Activated CD4-positive, alpha-beta T cell treated with anti-CD3 and anti-CD28 coated beads, Interleukin-10, Interleukin-2, amounts not matched to agents 100 ng/mL and 50 ng/mL, durations not matched to agents 16 hours and 8 hours (primary cell): ENCODE measurements around the gene TBC1D2.

ENCODE experiments used
- DNase-seq: peaks from one replicate; pipeline ENCODE4 v3.0.0-alpha.2; 2020

TBC1D2 gene

DNA sequence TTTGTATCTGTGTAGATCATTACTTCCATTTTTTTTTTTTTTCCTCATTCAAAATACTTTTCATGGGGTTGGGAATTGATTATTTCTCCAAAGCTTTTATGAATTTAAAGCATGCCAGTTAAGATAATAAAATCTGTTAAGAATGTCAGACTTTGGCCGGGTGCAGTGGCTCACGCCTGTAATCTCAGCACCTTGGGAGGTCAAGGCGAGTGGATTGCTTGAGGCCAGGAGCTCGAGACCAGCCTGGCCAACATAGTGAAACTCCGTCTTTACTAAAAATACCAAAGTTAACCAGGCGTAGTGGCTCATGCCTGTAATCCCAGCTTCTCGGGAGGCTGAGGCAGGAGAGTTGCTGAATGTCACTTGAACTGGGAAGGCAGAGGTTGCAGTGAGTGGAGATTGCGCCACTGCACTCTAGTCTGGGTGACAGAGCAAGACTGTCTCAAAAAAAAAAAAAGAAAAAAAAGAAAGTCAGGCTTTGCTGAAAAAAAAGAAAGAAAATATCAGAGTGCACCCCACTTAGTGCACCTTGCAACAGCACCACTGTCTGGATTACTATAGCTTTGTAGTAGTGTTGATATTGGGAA, 18.5 kb downstream of the TBC1D2 start:
- DNase-seq: no peak

DNA sequence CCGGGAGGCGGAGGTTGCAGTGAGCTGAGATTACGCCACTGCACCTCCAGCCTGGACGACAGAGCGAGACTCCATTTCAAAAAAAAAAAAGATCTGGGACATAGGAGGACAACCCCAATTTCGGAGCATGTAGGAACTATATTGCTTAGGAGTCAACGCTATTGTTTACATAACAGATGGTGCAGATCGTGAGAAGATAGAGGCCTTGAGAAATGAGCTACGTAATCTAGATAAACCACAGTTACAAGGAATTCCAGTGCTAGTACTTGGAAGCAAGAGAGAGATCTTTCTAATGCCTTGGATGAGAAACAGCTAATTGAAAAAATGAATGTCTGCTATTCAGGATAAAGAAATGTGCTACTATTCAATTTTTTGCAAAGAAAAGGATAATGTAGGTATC, 20.3 kb downstream of the TBC1D2 start:
- DNase-seq: no peak

DNA sequence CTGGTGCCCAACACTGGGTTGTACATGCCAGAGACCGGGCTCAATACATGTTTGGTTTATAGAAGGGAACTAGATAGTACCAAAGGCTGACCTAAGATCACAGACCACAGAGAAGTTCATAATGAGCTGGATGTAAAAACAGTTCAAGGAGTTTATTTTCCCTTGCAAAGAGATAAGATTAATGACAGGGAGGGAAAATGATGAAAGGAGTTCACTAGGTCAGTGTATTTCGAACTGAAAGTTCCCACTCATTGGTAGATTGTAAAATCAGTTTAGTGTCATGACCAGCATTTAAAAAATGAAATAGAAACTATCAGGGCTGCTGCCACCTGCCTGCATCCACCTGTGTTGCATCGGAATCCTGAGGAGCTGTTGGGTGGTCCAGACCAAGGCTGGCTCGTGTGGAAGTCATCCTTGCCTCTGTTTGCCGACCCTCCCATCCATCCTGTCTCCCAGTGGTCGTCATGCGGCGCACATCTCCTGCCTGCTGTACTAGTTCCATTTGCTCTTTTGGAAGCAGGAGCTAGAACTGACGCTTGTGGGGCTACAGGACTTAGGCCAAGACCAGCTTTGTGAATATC, 21.1 kb downstream of the TBC1D2 start:
- no peak for DNase-seq

DNA sequence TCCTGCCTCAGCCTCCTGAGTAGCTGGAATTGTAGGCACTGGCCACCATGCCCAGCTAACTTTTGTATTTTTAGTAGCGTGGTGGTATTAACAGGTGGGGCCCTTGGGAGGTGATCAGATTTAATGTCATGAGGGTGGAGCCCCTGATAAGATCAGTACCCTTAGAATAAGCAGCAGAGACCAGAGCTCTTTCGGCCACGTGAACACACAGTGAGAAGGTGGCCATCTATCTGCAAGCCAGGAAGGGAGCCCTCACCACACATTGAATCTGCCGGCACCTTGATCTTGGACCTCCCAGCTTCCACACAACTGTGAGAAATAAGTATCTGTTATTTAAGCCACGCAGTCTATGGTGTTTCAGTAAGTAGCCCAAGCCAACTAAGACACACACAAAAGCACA, 22.5 kb downstream of the TBC1D2 start:
- DNase-seq: no peak

DNA sequence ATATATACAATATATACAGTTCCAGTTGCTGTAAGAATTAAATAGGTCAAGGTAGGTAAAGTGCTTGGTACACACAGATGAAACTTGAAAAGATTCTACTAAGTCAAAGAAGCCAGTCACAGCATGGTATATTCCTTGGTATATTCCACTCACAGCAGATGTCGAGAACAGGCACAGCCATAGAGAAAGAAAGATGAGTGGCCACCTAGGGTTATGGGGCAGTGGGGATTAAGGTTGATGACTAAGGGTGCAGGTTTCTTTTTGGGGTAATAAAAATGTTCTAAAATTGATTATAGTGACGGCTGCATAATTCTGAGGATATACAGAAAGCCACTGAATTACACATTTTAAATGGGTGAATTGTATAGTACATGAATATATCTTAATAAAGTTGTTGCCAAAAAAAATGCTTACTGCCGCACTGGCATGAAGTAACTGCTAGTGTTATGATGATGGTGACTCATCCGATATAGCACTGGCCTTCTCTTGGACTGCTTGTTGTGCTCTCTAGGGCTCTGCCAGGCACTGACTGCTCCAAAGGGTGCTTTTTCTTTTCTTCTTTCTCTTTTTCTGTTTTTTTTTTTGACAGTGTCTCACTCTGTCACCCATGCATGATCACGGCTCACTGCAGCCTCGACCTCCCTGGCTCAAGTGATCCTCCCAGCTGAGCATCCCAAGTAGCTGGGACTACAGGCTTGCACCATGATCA, 23.5 kb downstream of the TBC1D2 start:
- no peak for DNase-seq

DNA sequence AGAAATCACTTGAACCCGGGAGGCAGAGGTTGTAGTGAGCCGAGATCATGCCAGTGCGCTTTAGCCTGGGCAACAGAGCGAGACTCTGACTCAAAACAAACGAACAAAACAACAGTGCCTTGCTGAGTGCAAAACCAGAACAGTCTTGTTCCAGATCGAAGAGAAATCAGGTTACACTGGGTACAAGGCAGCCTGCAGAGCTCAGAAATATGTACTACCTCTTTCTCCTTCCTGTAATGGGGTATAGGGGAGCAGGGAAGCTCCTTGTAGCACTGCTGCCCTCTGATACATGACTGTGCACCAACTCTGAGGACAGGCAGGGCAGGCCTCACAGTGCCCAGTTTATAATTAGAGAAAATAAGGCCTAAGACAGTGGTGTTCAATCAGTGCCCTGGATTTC, 24.7 kb downstream of the TBC1D2 start:
- DNase-seq: no peak

DNA sequence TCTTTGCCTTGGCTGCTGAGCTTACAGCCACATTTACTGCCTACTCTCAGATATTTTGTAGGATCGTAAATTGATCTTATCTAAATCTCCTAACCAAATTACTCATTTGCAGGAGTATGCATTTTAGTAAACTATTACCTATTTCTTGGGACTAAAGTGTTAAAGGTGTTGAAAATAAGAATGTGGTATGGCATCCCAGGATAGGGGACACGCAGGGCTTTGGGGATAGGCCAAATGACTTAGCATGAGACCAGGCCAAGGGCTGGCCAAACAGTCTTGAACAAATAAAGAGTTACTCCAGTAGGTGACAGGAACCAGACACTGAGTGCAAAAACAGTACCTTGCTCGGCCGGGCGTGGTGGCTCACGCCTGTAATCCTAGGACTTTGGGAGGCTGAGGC, 25.1 kb downstream of the TBC1D2 start:
- no peak for DNase-seq

DNA sequence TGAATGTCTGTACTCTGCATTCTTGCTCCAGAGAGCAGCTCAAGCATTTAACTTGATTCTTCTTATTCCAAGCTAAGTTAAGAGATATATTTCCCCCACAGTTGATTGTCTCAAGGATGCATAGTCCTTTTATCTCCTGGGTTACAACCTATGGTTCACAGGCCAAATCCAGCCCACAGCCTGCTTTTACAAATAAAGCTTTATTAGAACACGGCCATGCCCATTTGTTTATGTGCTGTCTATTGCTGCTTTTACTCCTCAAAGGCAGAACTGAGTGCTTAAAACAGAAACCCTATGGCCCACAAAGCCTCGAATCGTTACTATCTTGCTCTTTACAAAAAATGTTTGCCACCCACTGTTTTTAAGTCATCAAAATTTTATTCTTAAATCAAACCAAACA, 25.8 kb downstream of the TBC1D2 start:
- no peak for DNase-seq

DNA sequence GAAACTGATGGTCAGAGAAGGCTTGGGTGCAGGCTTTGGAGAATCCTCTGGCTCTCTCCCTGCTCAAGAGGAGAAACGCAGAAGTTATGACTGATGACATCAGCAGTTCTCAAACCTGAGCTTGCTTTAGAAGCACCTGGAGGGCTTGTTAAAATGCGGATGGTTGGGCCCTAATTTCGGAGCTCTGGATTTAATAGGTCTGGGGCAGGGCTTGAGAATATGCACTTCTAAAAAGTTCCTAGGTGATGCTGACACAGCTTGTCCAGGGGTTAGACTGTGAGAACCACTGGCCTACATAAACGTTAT, 26.4 kb downstream of the TBC1D2 start:
- DNase-seq: no peak

DNA sequence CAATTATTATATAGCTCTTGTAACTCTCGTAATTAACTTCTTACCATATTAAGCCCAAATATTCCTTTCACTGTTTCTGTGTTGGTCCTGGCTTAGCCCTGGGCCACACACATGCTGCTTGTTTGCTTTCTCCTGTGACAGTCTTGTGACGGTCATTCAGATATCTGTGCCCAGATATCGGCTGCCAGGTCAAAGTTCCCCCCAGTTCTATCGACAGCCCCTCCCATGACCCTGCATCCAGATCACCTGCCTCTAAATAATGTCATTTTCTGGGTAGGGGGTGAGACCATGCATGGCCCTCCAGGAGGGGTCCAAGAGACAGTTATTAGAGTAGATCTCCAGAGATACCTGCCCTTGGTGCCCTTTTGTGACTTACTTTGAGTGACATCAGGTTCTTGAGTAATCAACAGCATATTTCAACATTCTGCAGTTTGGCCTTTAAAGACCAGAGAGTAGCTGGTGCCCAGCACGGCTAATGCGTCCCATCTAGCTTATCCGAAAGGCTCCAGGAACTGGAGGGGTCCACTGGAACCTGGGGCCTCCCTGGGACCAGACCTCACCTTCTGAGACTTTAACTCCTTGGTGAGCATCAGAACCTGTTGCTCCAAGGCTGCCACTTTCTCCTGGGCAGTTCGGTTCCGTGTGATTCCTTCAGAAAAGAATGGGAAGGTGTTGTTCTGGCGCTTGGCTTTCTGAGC, 26.9 kb downstream of the TBC1D2 start:
- DNase-seq: no peak

DNA sequence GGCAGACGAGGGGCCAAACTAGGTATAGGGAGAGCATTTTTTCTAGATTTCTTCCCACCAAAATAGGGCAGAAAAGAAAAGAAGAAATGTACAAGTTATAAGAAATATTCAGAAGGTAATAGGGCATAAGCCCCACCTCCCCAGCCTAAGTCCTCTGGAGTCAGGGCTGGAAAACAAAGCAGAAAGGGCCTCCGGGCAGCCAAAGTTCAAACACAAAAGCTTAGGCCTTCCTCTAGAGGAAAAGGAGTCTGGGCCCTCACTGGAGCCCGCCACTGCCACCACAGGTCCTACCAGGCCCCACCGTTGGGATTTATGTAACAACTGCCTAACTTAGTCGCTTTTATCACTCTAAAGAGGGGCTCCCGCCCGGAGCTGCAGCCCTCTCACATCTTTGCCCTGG, 27.6 kb downstream of the TBC1D2 start:
- DNase-seq: no peak

DNA sequence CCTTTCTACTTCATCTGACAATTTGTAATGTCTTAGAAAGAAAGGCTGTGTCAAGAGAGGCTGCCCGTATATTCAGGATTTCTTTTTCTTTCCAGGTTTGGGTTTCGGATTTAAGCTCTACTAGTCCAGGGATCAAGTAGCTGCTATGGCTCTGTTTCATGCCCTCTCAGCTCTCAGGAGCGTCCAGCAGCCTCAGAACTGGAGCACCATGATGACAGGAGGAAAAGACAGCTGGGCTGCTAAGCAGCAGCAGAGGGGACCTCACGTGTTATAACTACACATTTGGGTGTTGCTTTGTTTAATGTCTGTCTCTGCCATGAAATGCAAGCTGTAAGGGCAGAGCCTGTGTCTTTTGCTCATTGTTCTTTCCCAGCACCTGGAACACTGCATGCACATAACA, 28.5 kb downstream of the TBC1D2 start:
- no peak for DNase-seq

DNA sequence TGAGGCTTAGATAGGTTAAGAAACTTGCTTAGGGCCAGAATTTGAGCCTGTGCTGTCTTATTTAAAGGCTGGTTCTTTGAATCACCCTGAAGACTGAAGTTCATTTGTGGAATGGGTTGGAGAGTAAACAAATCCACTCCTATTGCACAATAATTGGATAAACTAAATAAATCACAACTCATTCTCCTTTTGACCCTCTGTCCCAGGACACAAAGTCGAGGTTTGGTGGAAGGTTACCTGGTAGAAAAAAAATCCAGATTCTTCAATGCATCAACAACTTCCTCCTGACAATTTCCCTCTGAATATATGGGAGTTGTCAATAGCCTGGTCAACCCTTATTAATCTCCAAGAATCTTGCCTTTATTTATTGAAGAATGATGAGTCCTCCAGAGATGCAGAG, 28.9 kb downstream of the TBC1D2 start:
- no peak for DNase-seq

DNA sequence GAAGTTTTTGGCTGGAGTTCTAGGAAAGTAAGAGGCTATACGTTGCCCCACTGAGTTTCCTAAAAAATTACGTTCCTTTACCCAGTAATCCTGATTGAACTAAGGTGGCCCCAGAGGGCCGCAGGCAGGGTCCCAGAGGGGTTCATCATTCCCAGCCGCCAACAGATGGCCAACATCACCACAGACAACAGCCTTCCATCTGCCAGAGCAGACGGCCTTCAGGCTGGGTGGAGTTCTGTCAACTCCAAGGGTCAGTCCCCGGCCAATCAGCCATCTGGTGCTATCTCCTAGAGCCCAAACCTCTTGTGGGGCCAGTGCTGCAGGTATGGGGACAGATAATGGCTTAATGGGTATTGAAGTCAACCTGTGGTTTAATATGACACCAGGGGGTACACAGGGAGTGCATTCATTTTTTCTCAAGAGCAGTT, 30.4 kb downstream of the TBC1D2 start:
- no peak for DNase-seq

DNA sequence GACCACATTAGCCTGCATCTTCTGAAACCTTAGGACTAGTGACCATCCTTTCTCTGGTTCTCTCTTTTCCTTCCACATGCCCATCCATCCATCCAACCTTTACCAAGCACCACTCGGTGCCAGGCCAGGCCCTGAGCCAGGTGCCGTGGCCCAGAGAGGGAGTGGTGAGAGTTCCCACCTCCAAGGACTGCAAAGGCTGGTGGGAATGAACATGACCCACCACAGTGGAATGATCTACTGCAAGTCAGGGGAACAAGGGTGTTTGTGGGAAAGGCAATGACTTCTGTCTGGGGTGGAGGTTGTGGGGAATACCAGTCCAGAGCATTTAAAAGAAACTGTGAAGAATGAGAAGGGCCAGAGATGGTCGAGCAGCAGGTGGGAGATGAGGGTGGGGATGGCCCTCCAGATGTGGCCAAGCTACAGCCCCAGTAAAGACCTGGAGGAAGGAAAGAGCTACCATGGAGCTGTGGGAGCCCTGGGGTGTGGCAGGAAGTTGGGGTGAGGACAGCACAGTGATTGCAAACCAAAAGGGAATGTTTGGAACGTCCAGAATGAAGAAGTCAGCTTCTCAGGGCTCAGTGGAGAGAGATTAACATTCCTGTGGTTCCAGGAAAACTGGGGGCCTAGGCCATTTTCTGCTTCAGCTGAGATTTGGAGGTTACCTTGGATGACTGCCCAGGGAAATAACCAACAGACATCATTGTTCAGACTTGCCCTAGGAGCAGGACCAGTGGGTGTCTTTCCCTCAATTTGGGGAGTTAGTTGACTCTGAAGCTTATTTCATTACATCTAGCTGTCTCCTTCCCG, 32.4 kb downstream of the TBC1D2 start:
- DNase-seq: no peak

DNA sequence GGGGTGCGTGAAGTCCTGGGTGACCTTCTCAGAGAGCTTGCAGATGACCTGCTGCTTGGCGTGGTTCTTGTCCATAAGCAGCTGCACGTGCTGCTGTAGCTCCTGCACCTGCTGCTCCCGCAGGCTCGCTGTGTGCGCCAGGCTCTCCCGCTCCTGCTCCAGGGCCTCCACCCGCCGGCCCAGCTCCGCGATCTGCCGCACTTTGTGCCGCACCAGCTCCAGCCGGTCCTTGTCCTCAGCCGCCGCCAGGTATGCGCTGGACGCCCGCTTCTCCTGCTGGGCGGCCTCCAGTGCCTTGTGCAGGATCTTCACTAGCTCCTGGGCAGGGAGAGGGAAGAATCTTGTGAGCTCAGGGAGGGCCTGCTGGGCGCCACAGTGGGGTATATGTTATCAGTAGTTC, 34.5 kb downstream of the TBC1D2 start:
- no peak for DNase-seq

DNA sequence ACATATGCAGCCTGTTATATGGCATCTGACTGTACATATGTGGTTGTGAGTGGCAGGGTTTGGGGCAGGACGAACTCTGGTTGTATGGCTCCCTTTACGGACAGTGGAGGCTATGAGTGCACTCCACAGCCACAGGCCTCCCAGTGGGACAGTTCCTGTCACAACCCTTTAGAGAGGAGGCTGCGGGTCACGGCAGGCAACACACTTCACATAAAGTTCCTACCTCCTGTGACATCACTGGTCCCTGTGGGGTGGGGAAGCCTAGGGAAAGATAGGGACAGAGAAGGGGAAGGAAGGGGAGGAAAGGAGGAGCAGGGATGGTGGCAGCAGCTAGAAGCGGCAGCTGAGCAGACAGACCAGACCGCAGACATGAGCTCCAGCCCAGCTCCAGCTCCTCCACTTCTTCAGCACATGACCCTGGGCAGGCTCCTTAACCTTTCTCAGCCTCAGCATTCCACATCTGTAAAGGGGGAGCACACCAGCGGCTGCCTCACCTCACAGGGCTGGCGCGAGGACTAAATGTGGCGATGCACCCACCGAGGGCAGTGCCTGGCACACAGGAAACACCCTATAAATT, 35.6 kb downstream of the TBC1D2 start:
- no peak for DNase-seq

DNA sequence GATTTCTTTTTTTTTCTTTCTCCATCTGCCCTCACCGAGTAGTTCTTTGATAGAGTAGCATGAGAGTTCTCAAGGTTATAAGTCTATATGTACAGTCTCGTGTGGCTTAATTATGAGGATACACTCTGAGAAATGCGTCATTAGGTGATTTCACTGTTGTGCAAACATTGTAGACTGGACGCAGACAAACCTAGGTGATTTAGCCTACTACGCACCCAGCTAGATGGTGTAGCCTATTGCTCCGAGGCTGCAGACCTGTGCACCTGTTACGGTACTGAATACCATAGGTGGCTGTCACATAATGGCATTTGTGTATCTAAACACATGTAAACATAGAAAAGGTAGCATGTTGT, 36.1 kb downstream of the TBC1D2 start:
- DNase-seq: no peak

DNA sequence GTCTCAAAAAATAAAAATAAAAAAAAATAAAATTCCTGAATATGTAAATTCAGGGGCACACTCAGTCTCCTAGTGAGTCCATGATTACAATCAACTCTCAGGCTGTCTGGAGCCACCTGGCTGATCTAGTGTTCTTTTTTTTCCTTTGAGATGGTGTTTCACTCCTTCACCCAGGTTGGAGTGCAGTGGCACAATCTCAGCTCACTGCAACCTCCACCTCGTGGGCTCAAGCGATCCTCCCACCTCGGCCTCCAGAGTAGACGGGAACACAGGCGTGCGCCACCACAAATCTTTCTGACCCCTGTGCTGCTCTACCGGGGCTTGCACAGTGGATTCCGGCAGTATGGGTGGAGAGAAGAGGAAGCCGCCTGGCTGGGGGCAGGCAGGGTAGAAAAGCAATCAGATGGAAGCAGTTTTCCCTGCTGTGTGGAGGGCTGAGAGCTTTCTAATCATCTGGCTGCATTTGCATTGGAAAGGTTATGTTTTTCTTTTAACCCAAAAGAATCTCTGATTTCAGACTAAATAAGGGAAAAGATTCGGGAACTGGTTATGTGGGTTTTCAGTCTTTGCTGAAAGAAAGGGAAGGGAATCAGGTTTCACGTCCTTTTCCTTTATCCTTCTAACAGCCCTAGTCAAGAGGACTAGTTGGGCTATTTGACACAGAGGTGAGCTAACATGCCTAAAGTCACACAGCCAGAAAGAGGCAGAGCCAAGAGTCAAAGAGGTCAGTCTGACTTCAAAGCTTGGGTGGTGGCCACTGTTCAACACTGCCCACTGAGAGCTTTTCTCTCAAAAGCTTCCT, 36.7 kb downstream of the TBC1D2 start:
- no peak for DNase-seq

DNA sequence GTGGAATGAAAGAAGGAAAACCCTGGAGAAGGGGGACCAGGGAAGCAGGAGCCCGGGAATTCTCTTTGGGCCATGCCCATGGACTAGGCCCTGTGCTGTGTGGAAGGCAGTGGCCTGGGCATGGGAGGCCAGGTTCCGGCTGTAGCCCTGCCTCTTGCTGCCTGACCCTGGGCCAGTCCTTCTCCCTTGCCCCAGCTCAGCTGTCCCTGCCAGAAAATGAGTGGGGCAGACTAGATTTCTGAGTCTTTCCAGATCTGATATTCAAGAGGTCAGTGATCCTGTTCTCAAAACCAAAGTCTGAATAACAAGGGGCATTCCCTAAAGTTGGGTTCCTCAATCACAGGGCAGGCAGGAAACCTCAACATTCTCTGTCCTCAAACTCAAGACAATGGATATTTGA, 38.2 kb downstream of the TBC1D2 start:
- DNase-seq: no peak

DNA sequence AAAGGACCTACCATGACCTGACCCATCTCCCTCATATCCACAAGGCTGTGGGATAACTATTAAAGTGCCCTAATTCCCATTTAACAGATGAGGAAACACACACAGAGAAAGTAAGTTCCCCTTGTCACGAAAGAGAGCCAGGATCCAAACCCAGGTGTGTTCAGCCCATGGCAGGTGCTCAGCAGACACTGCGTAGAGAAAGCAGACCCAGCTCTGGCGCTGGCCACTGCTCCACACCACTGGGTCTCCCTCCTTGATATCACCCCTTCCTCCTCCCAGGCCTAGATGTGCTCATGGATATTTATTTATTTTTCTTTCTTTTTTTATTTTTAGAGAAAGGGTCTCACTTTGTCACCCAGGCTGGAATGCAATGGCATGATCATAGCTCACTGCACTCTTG, 39.1 kb downstream of the TBC1D2 start:
- DNase-seq: no peak

DNA sequence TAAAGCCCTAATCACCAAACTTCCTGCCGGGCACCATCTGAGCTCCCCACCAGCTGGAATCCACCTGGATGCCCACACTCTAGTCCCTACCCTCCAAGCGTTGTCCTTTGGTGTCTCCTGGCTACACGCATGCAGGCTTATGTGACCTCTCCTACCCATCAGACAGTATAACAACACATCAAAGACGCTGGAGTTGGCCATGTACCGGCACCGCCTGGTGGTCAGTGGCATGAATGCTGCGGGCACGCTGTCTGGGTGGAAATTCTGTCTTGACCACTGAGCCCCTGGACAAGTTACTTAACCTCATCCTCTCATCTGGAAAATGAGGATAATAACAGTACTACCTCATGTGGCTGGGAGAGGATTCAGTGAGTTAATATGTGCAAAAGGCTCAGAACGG, 39.6 kb downstream of the TBC1D2 start:
- no peak for DNase-seq
